Right lobe of liver (tissue), 6 donors: ENCODE data around the gene GLE1. TPM values are rescaled to one million over a fixed set of nuclear protein-coding genes. Genes with fewer than 3 reads are reported as not detected.
A peak's percentile ranks its signal among the peaks of the same experiment; 100 is the strongest.

Experiments used
- ATAC-seq, 4 donors: fragments of 200-7000 bp; cut with Tn5 transposase; one replicate each; pipeline ENCODE4 v1.9.1; 2020; ENCODE audit warnings: mild to moderate bottlenecking in 4 of 4, moderate library complexity in 4 of 4
- DNase-seq, 3 donors: peaks; one replicate each; pipeline ENCODE4 v3.0.0-alpha.2; 2020
- H3K27ac ChIP-seq, 3 donors: fragments of 200-600 bp; one replicate each; pipeline ENCODE4 v1.8.0; 2022
- H3K27me3 ChIP-seq, 2 donors: fragments of 200-600 bp; one replicate each; pipeline ENCODE4 v1.8.0; 2022
- H3K36me3 ChIP-seq, 4 donors: fragments of 200-600 bp; sonication (generic) in 1 of 4; one replicate each; pipeline versions ENCODE4 v1.5.1 to v1.8.0; 2017 to 2022; ENCODE audit warnings: control low read depth in 1 of 4
- H3K4me1 ChIP-seq, 4 donors: fragments of 200-600 bp; sonication (generic) in 1 of 4; one replicate each; pipeline versions ENCODE4 v1.5.1 to v1.8.0; 2017 to 2022; ENCODE audit warnings: control low read depth in 1 of 4
- H3K4me3 ChIP-seq, 3 donors: fragments of 200-600 bp; one replicate each; pipeline ENCODE4 v1.8.0; 2022
- H3K9me3 ChIP-seq, 4 donors: fragments of 200-600 bp; sonication (generic) in 1 of 4; one replicate each; pipeline versions ENCODE4 v1.5.1 to v1.8.0; 2017 to 2022; ENCODE audit warnings: control low read depth in 1 of 4
- CTCF ChIP-seq, 4 donors: fragments of 200-600 bp in 3 of 4; fragments of 450-650 bp in 1 of 4; IDR thresholded peaks; one replicate each; pipeline versions ENCODE4 v1.5.1 to v1.8.0; 2016 to 2022; ENCODE audit warnings: antibody characterized with exemption in 4 of 4, mild to moderate bottlenecking in 2 of 4
- POLR2A ChIP-seq: fragments of 450-650 bp; IDR thresholded peaks from one replicate; pipeline ENCODE4 v1.6.1; 2017; ENCODE audit warnings: antibody characterized with exemption, mild to moderate bottlenecking
- whole genome bisulfite sequencing: methylation state at CpG from one replicate; pipeline ENCODE4 v1.1.6; 2018; ENCODE audit warnings: low coverage, low lambda C conversion rate; ENCODE audit not compliant: insufficient coverage; ENCODE audit errors: missing lambda C conversion rate; 5-methylcytosine and 5-hydroxymethylcytosine counted together
- intact Hi-C, 2 donors: fragments of 100-400 bp; cut with DNase I; formaldehyde crosslinking; loops; one replicate each; pipeline versions ENCODE4 v1.11.2 to v1.14.1; 2022
- total RNA-seq, 6 experiments: library from RNA; depleted of rRNA in 2 of 6; stranded (reverse); fragments of >200 nt in 2 of 6; fragmentation: NEBNext Ultra II Directional in 3 of 6; extraction: Animal tissue kit (Norgen Biotek cat#: 25700) in 3 of 6; gene quantifications; one replicate each; pipeline versions ENCODE4 v1.1.0 to v1.2.4, GENCODE V29; 2016 to 2023
- donor health status: DM: no; HTN: yes; CAD: no.
- donor health status: DM: no; HTN: no; CAD: no.
- donor health status: DM: no; HTN: no; CAD: no.
- donor health status: DM: no; HTN: yes; CAD: no.
- donor health status: DM: no; HTN: yes; CAD: no.

GLE1 gene
- total RNA-seq, 6 experiments from 2014 or later = 10.5 to 15.9 (median 13.2) TPM

- H3K9me3 ChIP-seq = no peaks in the 10 kb centered on the region
- TF ChIP-seq POLR2A (peak; percentile 30), CTCF (IDR thresholded peaks at IDR 0.05) (no peak)
- peak overlapping the region; percentile 0 to 97 (median 97) for H3K27ac ChIP-seq
- peaks cover 0 to 62% (median 22%) of the 10 kb centered on the region in 4 donors for H3K4me1 ChIP-seq
- no peaks in the 10 kb centered on the region for H3K27me3 ChIP-seq
- peak overlapping the region in 1 of 3 donors; percentile 88 for H3K4me3 ChIP-seq
- ATAC-seq (peak in 1 of 4 donors; percentile 4), DNase-seq (no peak)
- 22% methylated on average over 5 of the region's 5 CpGs for WGBS
- intact Hi-C loops = no loop called here
- H3K36me3 ChIP-seq = no peaks in the 10 kb centered on the region
Measured at GRCh38 chr9:128554155-128554862, 49.8 kb downstream of the GLE1 start.

GRCh38 chr9:128555180-128555721 lies 50.7 kb downstream of the GLE1 start:
- H3K36me3 ChIP-seq = no peaks in the 10 kb centered on the region
- H3K9me3 ChIP-seq = no peaks in the 10 kb centered on the region
- H3K4me1 ChIP-seq = peaks cover 0 to 63% (median 25%) of the 10 kb centered on the region in 4 donors
- H3K4me3 ChIP-seq = no peak overlapping the region
- H3K27ac ChIP-seq = peak overlapping the region; percentile 12 to 97 (median 97)
- no peak for TF ChIP-seq CTCF (IDR thresholded peaks at IDR 0.05)
- TF ChIP-seq POLR2A = no peak
- H3K27me3 ChIP-seq = no peaks in the 10 kb centered on the region
- ATAC-seq (peak in 2 of 4 donors; percentile 18 to 26), DNase-seq (peak in 1 of 3 donors; percentile 48)
- intact Hi-C loops = no loop called here
- WGBS = 10% methylated on average over 9 of the region's 9 CpGs

GRCh38 chr9:128556276-128556675 lies 51.8 kb downstream of the GLE1 start:
- Histone ChIP-seq H3K4me3 (no peak overlapping the region), H3K27ac (peak overlapping the region; percentile 10 to 97 (median 97)), H3K36me3 (no peaks in the 10 kb centered on the region), H3K4me1 (peaks cover 0 to 59% (median 25%) of the 10 kb centered on the region in 4 donors), H3K27me3 (no peaks in the 10 kb centered on the region), H3K9me3 (no peaks in the 10 kb centered on the region)
- 59% methylated on average over 2 of the region's 2 CpGs for WGBS
- DNase-seq (no peak), ATAC-seq (no peak)
- intact Hi-C loops = no loop called here
- no peak for TF ChIP-seq POLR2A

- Histone ChIP-seq H3K36me3 (no peaks in the 10 kb centered on the region), H3K9me3 (no peaks in the 10 kb centered on the region), H3K4me1 (peaks cover 0 to 59% (median 23%) of the 10 kb centered on the region in 4 donors), H3K27ac (peak overlapping the region; percentile 10 to 97 (median 97)), H3K27me3 (no peaks in the 10 kb centered on the region), H3K4me3 (peak overlapping the region in 1 of 3 donors; percentile 5)
- intact Hi-C loops = no loop called here
- WGBS = 21% methylated on average over 5 of the region's 5 CpGs
- DNase-seq = peak in 1 of 3 donors; percentile 61
- ATAC-seq = peak; percentile 37 to 59 (median 47)
- TF ChIP-seq POLR2A (no peak), CTCF (IDR thresholded peaks at IDR 0.05) (no peak)
Measured at GRCh38 chr9:128556926-128557634, 52.6 kb downstream of the GLE1 start.
